Measurements from ENCODE around the gene SEC31A.

DNA sequence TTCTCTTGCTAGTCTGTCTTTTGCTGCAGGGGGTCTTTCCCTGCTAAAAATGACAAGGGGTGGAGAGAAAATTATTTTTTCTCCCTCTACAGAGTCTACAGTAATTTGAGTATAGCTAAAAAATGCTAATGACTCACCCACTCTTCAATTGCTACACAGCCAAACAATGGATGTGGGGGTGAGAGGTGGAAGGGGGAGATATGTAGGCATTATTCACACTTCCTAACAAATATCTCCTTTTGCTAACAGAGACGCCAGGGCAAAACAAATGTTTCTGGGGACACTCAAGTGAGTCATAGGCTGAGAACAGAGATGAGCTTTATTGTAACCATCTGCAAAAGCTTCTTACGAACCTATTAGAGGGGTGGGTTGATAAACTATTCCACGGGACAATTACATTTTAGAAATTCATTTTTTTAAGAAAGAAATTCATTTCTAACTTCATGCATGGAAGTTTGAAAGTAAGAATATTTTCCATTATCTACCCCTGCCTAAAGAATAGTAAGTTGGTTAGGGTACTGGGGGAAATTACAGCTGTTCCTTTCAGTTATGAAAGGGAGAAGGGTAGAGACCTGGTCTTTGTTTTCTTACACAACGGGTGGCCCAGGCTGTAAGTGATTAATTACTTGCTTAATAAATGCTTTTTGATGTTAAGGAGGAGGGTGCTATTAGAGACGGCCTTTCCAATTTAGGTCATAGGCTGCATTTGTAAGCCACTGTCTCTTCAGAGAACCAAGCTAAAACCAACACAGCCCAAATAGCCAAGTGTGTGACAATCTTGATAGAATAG is 105.1 kb downstream of the SEC31A start:
- TF ChIP-seq POLR2AphosphoS5 (IDR thresholded peaks at IDR 0.05) (no peak), POLR2A (IDR thresholded peaks at IDR 0.05) (no peak)

Data from sigmoid colon (tissue), 4 donors.